Aorta (tissue), 5 donors: Measurements from ENCODE around the gene LINC00237. TPM values are rescaled to one million over a fixed set of nuclear protein-coding genes. Genes with fewer than 3 reads are reported as not detected.

Experiments used
- ATAC-seq: fragments of 200-7000 bp; cut with Tn5 transposase; one replicate; pipeline ENCODE4 v1.9.1; 2022; ENCODE audit warnings: moderate library complexity; ENCODE audit not compliant: low FRiP score
- DNase-seq, 2 donors: peaks; one replicate each; pipeline ENCODE4 v3.0.0-alpha.2; 2020
- H3K27ac ChIP-seq, 2 donors: one replicate each; pipeline ENCODE4 v1.5.1; 2013; ENCODE audit warnings: low read length in 2 of 2, mild to moderate bottlenecking in 2 of 2, moderate library complexity in 2 of 2, control low read depth in 1 of 2, inconsistent platforms in 1 of 2, low read depth in 1 of 2
- H3K27me3 ChIP-seq, 2 donors: one replicate each; pipeline ENCODE4 v1.6.1; 2013; ENCODE audit warnings: control low read depth in 1 of 2, low read length in 1 of 2, mild to moderate bottlenecking in 1 of 2, moderate library complexity in 1 of 2; ENCODE audit not compliant: insufficient read depth in 2 of 2, control insufficient read depth in 1 of 2
- H3K36me3 ChIP-seq, 2 donors: one replicate each; pipeline ENCODE4 v1.6.1; 2013; ENCODE audit warnings: control low read depth in 1 of 2, low read length in 1 of 2, mild to moderate bottlenecking in 1 of 2; ENCODE audit not compliant: insufficient read depth in 2 of 2, control insufficient read depth in 1 of 2
- H3K4me1 ChIP-seq, 2 donors: one replicate each; pipeline ENCODE4 v1.6.1; 2013; ENCODE audit warnings: low read length in 2 of 2, control low read depth in 1 of 2, mild to moderate bottlenecking in 1 of 2, moderate library complexity in 1 of 2; ENCODE audit not compliant: insufficient read depth in 2 of 2, control insufficient read depth in 1 of 2
- H3K4me3 ChIP-seq, 2 donors: one replicate each; pipeline ENCODE4 v1.5.1; 2013; ENCODE audit warnings: low read length in 2 of 2, control low read depth in 1 of 2, mild to moderate bottlenecking in 1 of 2
- H3K9me3 ChIP-seq: one replicate; pipeline ENCODE4 v1.6.1; 2013; ENCODE audit warnings: mild to moderate bottlenecking, low read length; ENCODE audit not compliant: control insufficient read depth
- WGBS, 2 donors: extraction: QIAGEN DNeasy Blood & Tissue Kit; methylation state at CpG; one replicate each; pipeline ENCODE4 v1.1.7; 2013; 5-methylcytosine and 5-hydroxymethylcytosine counted together
- intact Hi-C, 2 donors: fragments of 100-400 bp; cut with DNase I; formaldehyde crosslinking; loops; one replicate each; pipeline versions ENCODE4 v1.14.2 to v1.15.0; 2022
- polyA plus RNA-seq, 2 donors: library from polyadenylated mRNA; stranded (reverse); fragments of 200-250 nt; gene quantifications; one replicate each; pipeline ENCODE4 v1.2.3, GENCODE V29; 2013
- total RNA-seq, 2 donors: library from RNA; stranded (reverse); fragmentation: NEBNext Ultra II Directional; extraction: Animal tissue kit (Norgen Biotek cat#: 25700); gene quantifications; one replicate each; pipeline ENCODE4 v1.2.1, GENCODE V29; 2021
- donor health status: healthy with polysubstance abuse.
- donor health status: Bipolar disorder and iron deficiency.
- donor health status: DM: no; HTN: no; CAD: no.
- donor health status: DM: no; HTN: no; CAD: no.
- donor health status: DM: yes; HTN: yes; CAD: no.

LINC00237 gene
- total and polyA plus RNA-seq, 4 donors = 1.1 TPM; not detected in 3

GRCh38 chr20:21092806-21093205 is 13.4 kb downstream of the LINC00237 start:
- ATAC-seq = no peak
- Histone ChIP-seq H3K4me1 (no peaks in the 10 kb centered on the region), H3K36me3 (no peaks in the 10 kb centered on the region), H3K27me3 (peaks cover 0 to 1% of the 10 kb centered on the region in 2 donors), H3K27ac (no peak overlapping the region), H3K9me3 (peaks cover 2% of the 10 kb centered on the region), H3K4me3 (no peak overlapping the region)
- intact Hi-C loops = no loop called here
- no peak for DNase-seq
- 80 to 84% methylated on average over 3 of the region's 3 CpGs for WGBS, 2 donors

DNA sequence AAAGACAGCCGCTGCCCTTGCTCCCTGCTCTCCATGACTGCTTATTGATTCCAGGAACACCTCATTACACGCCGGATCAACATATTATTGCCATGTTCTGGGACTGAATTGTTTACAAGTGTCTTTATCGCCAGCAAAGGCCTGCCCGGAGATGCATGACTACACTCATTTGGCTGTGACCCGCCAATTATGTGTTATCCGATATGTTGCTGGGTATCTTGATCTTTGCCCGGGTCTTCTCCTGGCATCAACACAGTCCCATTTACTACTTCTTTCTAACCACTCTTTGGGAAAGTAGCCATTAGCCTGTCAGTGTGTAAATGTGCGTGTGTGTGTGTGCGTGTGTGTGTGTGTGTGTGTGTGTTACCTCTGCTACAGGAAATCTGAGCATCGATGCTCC is 15.4 kb downstream of the LINC00237 start:
- no peaks in the 10 kb centered on the region for H3K27me3 ChIP-seq
- H3K4me1 ChIP-seq = no peaks in the 10 kb centered on the region
- intact Hi-C loops = no loop called here
- DNase-seq (no peak), ATAC-seq (no peak)
- H3K9me3 ChIP-seq = peaks cover 2% of the 10 kb centered on the region
- 66 to 70% methylated on average over 11 of the region's 11 CpGs for WGBS, 2 donors
- no peak overlapping the region for H3K27ac ChIP-seq
- no peak overlapping the region for H3K4me3 ChIP-seq
- no peaks in the 10 kb centered on the region for H3K36me3 ChIP-seq

GRCh38 chr20:21090111-21090618 is 16.0 kb downstream of the LINC00237 start:
- Histone ChIP-seq H3K4me1 (no peaks in the 10 kb centered on the region), H3K4me3 (no peak overlapping the region), H3K36me3 (no peaks in the 10 kb centered on the region), H3K27ac (no peak overlapping the region), H3K9me3 (peaks cover 2% of the 10 kb centered on the region), H3K27me3 (no peaks in the 10 kb centered on the region)
- ATAC-seq (no peak), DNase-seq (no peak)
- WGBS, 2 donors = 22 to 31% methylated on average over 14 of the region's 14 CpGs
- intact Hi-C loops = no loop called here

GRCh38 chr20:21089391-21089790 is 16.8 kb downstream of the LINC00237 start:
- H3K4me1 ChIP-seq = no peaks in the 10 kb centered on the region
- DNase-seq (no peak), ATAC-seq (no peak)
- 45% methylated on average over 8 of the region's 8 CpGs for WGBS, 2 donors
- no peaks in the 10 kb centered on the region for H3K27me3 ChIP-seq
- H3K4me3 ChIP-seq = no peak overlapping the region
- no peak overlapping the region for H3K27ac ChIP-seq
- intact Hi-C loops = no loop called here
- peaks cover 2% of the 10 kb centered on the region for H3K9me3 ChIP-seq
- no peaks in the 10 kb centered on the region for H3K36me3 ChIP-seq

- peaks cover 2% of the 10 kb centered on the region for H3K9me3 ChIP-seq
These were observed 18.2 kb downstream of the LINC00237 start for GRCh38 chr20:21087862-21088540.

GRCh38 chr20:21083825-21084325 is 22.3 kb downstream of the LINC00237 start:
- Histone ChIP-seq H3K27me3 (no peaks in the 10 kb centered on the region), H3K36me3 (no peaks in the 10 kb centered on the region), H3K27ac (no peak overlapping the region), H3K4me3 (no peak overlapping the region), H3K9me3 (no peaks in the 10 kb centered on the region), H3K4me1 (no peaks in the 10 kb centered on the region)
- ATAC-seq = no peak
- WGBS, 2 donors = 29 to 33% methylated on average over 2 of the region's 2 CpGs
- DNase-seq = no peak
- intact Hi-C loops = no loop called here

More at GRCh38 chr20:21087862-21088540, 18.2 kb downstream of the LINC00237 start:
- no peak for ATAC-seq
- no peaks in the 10 kb centered on the region for H3K27me3 ChIP-seq
- WGBS, 2 donors = 78 to 80% methylated on average over 9 of the region's 9 CpGs
- no peak overlapping the region for H3K27ac ChIP-seq
- H3K4me3 ChIP-seq = no peak overlapping the region
- H3K4me1 ChIP-seq = no peaks in the 10 kb centered on the region
- no peaks in the 10 kb centered on the region for H3K36me3 ChIP-seq
- DNase-seq = no peak
- intact Hi-C loops = no loop called here

GRCh38 chr20:21082584-21082983 is 23.6 kb downstream of the LINC00237 start:
- Histone ChIP-seq H3K36me3 (no peaks in the 10 kb centered on the region), H3K4me3 (no peak overlapping the region), H3K27me3 (no peaks in the 10 kb centered on the region), H3K4me1 (no peaks in the 10 kb centered on the region), H3K27ac (no peak overlapping the region), H3K9me3 (no peaks in the 10 kb centered on the region)
- intact Hi-C loops = no loop called here
- 53 to 54% methylated on average over 2 of the region's 2 CpGs for WGBS, 2 donors
- no peak for DNase-seq
- ATAC-seq = no peak

- ATAC-seq = no peak
- H3K27ac ChIP-seq = no peak overlapping the region
- intact Hi-C loops = no loop called here
- peaks cover 1% of the 10 kb centered on the region for H3K9me3 ChIP-seq
- H3K36me3 ChIP-seq = no peaks in the 10 kb centered on the region
- H3K4me3 ChIP-seq = no peak overlapping the region
- no peak for DNase-seq
- no peaks in the 10 kb centered on the region for H3K27me3 ChIP-seq
- H3K4me1 ChIP-seq = no peaks in the 10 kb centered on the region
- WGBS, 2 donors = 62 to 66% methylated on average over 4 of the region's 4 CpGs
These were observed 28.3 kb downstream of the LINC00237 start for GRCh38 chr20:21077809-21078345.

GRCh38 chr20:21076073-21076472 is 30.1 kb downstream of the LINC00237 start:
- 66 to 68% methylated on average over 3 of the region's 3 CpGs for WGBS, 2 donors
- Histone ChIP-seq H3K27me3 (no peaks in the 10 kb centered on the region), H3K36me3 (no peaks in the 10 kb centered on the region), H3K27ac (no peak overlapping the region), H3K4me1 (no peaks in the 10 kb centered on the region), H3K4me3 (no peak overlapping the region), H3K9me3 (peaks cover 3% of the 10 kb centered on the region)
- ATAC-seq = no peak
- DNase-seq = no peak
- intact Hi-C loops = no loop called here
